Urothelium cell line (cell line): ENCODE data around the gene ZBED1.
"Not testable (repeated sequence)": the region's sequence is repeated elsewhere in the genome, so short reads cannot be mapped to it uniquely, and the experiment has no call there.

Source experiments
- DNase-seq: peaks from one replicate; pipeline ENCODE4 v3.0.0; 2011; ENCODE audit warnings: low spot score, mixed read lengths
- FAIRE-seq: peaks from 2 replicates; lab custom pipeline; 2011; peaks lifted over from hg19 to GRCh38; lab: Jason Lieb, UNC

ZBED1 gene

GRCh38 chrX:2498781-2499302 is 1.9 kb downstream of the ZBED1 start:
- FAIRE-seq (no peak), DNase-seq (no peak)

- DNase-seq (no peak), FAIRE-seq (no peak)
Observed at GRCh38 chrX:2497961-2498780, 2.6 kb downstream of the ZBED1 start.

GRCh38 chrX:2495595-2495994 is 5.2 kb downstream of the ZBED1 start:
- FAIRE-seq, result no peak

GRCh38 chrX:2492531-2493218 is 8.1 kb downstream of the ZBED1 start:
- FAIRE-seq (no peak), DNase-seq (no peak)

More at GRCh38 chrX:2495595-2495994, 5.2 kb downstream of the ZBED1 start:
- DNase-seq, result no peak

- DNase-seq (no peak), FAIRE-seq (no peak)
Observed at GRCh38 chrX:2490634-2491033, 10.1 kb downstream of the ZBED1 start.

- FAIRE-seq, result no peak
Observed at GRCh38 chrX:2489446-2490445, 11.0 kb downstream of the ZBED1 start.

GRCh38 chrX:2488621-2489285 is 12.0 kb downstream of the ZBED1 start:
- no peak for FAIRE-seq
- no peak for DNase-seq

More at GRCh38 chrX:2489446-2490445, 11.0 kb downstream of the ZBED1 start:
- no peak for DNase-seq

GRCh38 chrX:2487366-2487765 is 13.4 kb downstream of the ZBED1 start:
- DNase-seq (no peak), FAIRE-seq (no peak)

GRCh38 chrX:2486476-2487133 is 14.2 kb downstream of the ZBED1 start:
- FAIRE-seq (no peak), DNase-seq (no peak)

GRCh38 chrX:2485789-2486345 is 14.9 kb downstream of the ZBED1 start:
- FAIRE-seq, result no peak

GRCh38 chrX:2484721-2485648 is 15.8 kb downstream of the ZBED1 start:
- FAIRE-seq, result no peak

More at GRCh38 chrX:2485789-2486345, 14.9 kb downstream of the ZBED1 start:
- DNase-seq, result no peak

GRCh38 chrX:2484256-2484655 is 16.5 kb downstream of the ZBED1 start:
- FAIRE-seq (no peak), DNase-seq (no peak)

More at GRCh38 chrX:2484721-2485648, 15.8 kb downstream of the ZBED1 start:
- DNase-seq, result no peak

GRCh38 chrX:2483398-2484060 is 17.2 kb downstream of the ZBED1 start:
- FAIRE-seq (no peak), DNase-seq (no peak)

- FAIRE-seq, DNase-seq: not testable (repeated sequence)
Observed at GRCh38 chrX:2481597-2481996, 19.2 kb downstream of the ZBED1 start.

GRCh38 chrX:2479982-2480381 is 20.8 kb downstream of the ZBED1 start:
- not testable (repeated sequence) for FAIRE-seq, DNase-seq

GRCh38 chrX:2479420-2479780 is 21.4 kb downstream of the ZBED1 start:
- no peak for DNase-seq
- no peak for FAIRE-seq

- DNase-seq (no peak), FAIRE-seq (no peak)
Observed at GRCh38 chrX:2478546-2479419, 22.0 kb downstream of the ZBED1 start.
